Posterior cingulate gyrus (tissue), 11 donors: Measurements from ENCODE around the gene SAMD4A.

ENCODE experiments used
- DNase-seq, 10 donors: peaks; one replicate each; pipeline versions ENCODE4 v3.0.0 to v3.0.0-alpha.2; 2020 to 2021; ENCODE audit warnings: mixed read lengths in 3 of 10
- intact Hi-C: fragments of 100-400 bp; cut with DNase I; formaldehyde crosslinking; loops from one replicate; pipeline ENCODE4 v1.15.1; 2023

The SAMD4A gene

DNA sequence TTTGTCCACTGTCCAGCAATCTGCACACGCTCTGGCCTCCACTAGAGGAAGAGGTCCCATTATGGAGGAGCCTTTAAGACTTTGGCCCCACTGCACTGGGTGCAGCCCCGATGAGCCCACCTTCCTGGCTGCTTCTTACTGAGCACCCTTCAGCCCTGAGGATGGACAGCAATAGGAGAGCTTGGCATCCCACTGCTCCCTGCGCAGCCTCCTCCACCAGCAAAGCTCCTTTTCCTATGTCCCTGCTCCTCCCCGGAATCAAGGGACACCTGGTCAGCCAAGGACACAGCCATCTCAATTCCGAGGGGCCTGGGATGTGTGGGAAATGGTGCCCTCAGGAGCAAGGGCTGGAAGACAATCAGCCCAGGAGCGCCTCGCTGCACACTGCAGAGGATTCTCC is 241.0 kb downstream of the SAMD4A start:
- no peak for DNase-seq

DNA sequence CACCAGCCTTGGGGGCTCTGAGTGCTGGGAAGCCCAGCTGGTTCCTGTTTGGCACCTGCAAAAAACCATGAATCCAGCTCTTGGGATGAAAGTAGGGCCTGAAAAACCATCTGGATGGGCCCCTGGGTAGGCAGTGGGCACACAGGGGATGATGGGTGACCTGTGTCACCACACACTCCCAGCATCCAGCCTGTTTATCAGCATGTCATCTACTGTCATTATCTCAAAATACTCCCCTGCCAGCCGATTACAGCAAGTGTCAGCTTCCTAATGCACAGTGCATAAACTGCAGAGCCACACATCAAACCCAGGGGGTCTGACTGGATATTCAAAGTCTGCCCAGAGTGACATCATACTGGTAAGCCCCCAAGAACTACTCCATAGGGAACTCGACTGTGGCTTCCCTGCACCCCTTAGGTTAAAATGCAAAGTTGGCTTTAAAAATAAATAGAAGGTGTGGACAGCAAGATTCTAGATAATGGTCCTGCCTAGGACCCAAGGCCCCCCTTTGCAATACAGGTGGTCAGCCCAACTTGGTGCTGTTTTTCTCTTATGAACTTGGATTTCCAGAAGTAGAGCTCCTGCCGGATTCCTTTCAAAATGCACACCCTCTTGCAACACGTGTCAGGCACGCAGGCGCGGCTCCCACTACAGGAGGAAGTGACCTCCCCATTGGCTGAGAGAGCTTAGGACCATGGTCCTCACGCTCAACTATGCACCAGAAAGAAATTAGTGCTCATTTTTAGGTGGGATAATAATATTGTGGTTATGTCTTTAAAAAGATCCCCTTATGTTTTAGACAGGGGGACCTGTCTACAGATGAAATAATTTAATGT is 241.6 kb downstream of the SAMD4A start:
- intact Hi-C loops, result loop anchor here (10.0 kb wide), 1 partner anchor 244 kb away; the partner anchor contains the start of gene SAMD4A

More for the DNA sequence above, 241.0 kb downstream of the SAMD4A start:
- intact Hi-C loops, result loop anchor here (10.0 kb wide), 1 partner anchor 243 kb away; the partner anchor contains the start of gene SAMD4A

DNA sequence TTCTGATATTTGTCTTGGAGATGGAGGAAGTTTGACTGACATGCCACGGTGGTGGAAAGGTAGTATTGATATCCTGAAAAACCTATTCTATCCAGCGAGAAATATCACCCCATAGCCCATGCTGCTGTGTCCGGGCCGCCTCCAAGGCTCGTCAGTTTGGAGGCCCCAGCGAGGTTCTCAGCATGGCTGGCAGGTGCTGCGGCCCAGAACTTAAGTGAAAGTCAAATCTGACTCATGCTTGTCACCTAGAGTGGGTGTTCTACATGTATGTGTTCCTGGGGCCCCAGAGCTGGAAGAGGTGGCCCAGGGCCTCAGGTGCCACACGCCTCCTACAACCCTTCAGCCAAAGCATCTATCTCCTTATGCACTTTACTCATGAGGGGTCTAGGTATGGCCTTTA is 242.8 kb downstream of the SAMD4A start:
- DNase-seq, result no peak
- intact Hi-C loops, result loop anchor here (10.0 kb wide), 1 partner anchor 245 kb away; the partner anchor contains the start of gene SAMD4A

More for the DNA sequence above, 241.6 kb downstream of the SAMD4A start:
- no peak for DNase-seq

GRCh38 chr14:54812617-54813016 is 245.7 kb downstream of the SAMD4A start:
- DNase-seq, result no peak
- intact Hi-C loops, result no loop called here

DNA sequence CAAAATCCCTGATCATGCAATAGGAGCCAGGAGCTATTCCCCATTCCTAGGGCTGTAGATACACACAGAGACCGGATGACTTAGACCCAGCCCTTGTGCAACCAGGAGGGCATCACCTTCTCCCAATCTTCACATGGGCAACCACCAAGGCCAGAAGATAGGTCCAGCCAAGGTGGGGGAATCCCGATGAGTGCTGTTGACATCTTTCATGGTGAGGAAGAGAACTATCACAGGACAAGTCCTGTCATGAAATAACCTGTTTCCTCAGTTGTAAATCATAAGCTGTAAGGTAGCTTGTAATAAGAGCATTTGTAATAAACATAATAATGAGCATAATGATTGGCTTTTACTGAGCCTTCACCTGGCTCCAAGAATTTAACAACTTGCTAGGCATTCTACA is 246.2 kb downstream of the SAMD4A start:
- DNase-seq, result no peak
- intact Hi-C loops, result no loop called here

GRCh38 chr14:54814076-54814475 is 247.1 kb downstream of the SAMD4A start:
- no peak for DNase-seq
- intact Hi-C loops, result no loop called here

DNA sequence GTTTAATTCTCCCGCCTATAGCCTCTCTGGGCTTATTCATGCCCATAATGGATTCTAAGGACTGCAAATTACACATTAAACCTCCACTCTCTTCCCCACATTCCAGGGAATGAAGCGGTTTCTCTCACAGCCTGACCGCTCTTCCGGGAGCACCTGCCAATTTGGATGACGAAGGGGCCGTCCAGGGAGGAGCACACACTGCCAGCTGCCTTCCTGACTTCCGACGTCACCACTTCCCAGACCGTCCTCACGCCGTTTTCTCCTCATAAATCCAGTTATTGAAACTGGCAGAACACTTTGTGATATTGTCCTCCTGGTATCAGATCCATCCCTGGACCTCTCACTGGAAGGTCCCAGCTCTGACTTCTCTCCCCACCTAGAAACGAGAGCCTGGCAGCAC is 248.1 kb downstream of the SAMD4A start:
- DNase-seq, result no peak
- intact Hi-C loops, result no loop called here

- no peak for DNase-seq
- intact Hi-C loops, result no loop called here
Measured at GRCh38 chr14:54815515-54815914, 248.6 kb downstream of the SAMD4A start.

DNA sequence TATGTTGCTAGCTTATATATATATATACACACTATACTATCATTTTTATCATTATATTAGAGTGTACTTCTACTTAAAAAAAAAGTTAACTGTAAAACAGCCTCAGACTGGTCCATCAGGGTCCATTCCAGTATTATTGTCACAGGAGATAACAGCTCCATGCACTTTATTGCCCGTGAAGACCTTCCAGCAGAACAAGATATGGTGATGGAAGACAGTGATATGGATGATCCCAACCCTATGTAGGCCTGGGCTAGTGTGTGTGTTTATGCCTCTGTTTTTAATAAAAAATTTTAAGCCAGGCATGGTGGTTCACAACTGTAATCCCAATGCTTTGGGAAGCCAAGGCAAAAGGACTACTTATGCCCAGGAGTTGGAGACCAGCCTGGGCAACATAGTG is 249.5 kb downstream of the SAMD4A start:
- no peak for DNase-seq
- intact Hi-C loops, result no loop called here

DNA sequence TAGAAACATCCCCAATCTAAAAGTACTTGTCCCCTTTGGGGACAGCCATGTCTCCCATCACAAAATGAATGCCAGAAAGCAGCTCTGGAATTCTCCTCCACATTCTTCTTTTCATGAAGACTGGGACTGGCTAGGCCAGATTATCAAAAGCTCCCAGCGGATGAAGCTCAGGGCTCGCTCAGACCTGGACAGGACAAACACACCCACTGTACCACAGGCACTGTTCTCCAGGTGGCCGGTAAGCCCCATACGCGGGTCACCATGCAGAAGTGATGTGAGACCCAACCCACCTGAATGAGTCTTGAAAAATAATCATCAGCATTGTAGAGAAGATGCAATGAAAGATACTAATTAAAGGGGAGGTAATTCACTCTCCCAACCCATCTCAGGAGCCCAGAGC is 250.6 kb downstream of the SAMD4A start:
- intact Hi-C loops, result no loop called here
- no peak for DNase-seq

- peak in 3 of 10 donors; percentile 24 to 57 (median 39) for DNase-seq
- intact Hi-C loops, result no loop called here
Measured at GRCh38 chr14:54818201-54819133, 251.5 kb downstream of the SAMD4A start.

GRCh38 chr14:54822685-54823084 is 255.8 kb downstream of the SAMD4A start:
- intact Hi-C loops, result no loop called here
- DNase-seq, result no peak

GRCh38 chr14:54823757-54824549 is 257.0 kb downstream of the SAMD4A start:
- intact Hi-C loops, result no loop called here
- no peak for DNase-seq

GRCh38 chr14:54828037-54828436 is 261.1 kb downstream of the SAMD4A start:
- no peak for DNase-seq
- intact Hi-C loops, result no loop called here

GRCh38 chr14:54829486-54830224 is 262.7 kb downstream of the SAMD4A start:
- no peak for DNase-seq
- intact Hi-C loops, result no loop called here

GRCh38 chr14:54830650-54831049 is 263.7 kb downstream of the SAMD4A start:
- DNase-seq, result no peak
- intact Hi-C loops, result no loop called here

GRCh38 chr14:54834081-54834480 is 267.2 kb downstream of the SAMD4A start:
- no peak for DNase-seq
- intact Hi-C loops, result no loop called here

GRCh38 chr14:54834727-54835126 is 267.8 kb downstream of the SAMD4A start:
- no peak for DNase-seq
- intact Hi-C loops, result no loop called here

- no peak for DNase-seq
- intact Hi-C loops, result no loop called here
Measured at GRCh38 chr14:54836231-54836630, 269.3 kb downstream of the SAMD4A start.
